ENCODE measurements around the gene AGPAT3.

- no peak for TF ChIP-seq POLR2A (IDR thresholded peaks at IDR 0.05)
- no peak for TF ChIP-seq CTCF (IDR thresholded peaks at IDR 0.05)
Observed at GRCh38 chr21:43864962-43865539, at the start of gene AGPAT3.

All from ovary (tissue), 3 donors.